ENCODE results near the gene SLC40A1. TPM values are rescaled to one million over a fixed set of nuclear protein-coding genes. Genes with fewer than 3 reads are reported as not detected.

The SLC40A1 gene, protein sequence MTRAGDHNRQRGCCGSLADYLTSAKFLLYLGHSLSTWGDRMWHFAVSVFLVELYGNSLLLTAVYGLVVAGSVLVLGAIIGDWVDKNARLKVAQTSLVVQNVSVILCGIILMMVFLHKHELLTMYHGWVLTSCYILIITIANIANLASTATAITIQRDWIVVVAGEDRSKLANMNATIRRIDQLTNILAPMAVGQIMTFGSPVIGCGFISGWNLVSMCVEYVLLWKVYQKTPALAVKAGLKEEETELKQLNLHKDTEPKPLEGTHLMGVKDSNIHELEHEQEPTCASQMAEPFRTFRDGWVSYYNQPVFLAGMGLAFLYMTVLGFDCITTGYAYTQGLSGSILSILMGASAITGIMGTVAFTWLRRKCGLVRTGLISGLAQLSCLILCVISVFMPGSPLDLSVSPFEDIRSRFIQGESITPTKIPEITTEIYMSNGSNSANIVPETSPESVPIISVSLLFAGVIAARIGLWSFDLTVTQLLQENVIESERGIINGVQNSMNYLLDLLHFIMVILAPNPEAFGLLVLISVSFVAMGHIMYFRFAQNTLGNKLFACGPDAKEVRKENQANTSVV
- total RNA-seq (2014; rRNA removed; shearing (Covaris generic)), result 0.87 TPM in 1 of 2 replicates, not detected in the other

DNA sequence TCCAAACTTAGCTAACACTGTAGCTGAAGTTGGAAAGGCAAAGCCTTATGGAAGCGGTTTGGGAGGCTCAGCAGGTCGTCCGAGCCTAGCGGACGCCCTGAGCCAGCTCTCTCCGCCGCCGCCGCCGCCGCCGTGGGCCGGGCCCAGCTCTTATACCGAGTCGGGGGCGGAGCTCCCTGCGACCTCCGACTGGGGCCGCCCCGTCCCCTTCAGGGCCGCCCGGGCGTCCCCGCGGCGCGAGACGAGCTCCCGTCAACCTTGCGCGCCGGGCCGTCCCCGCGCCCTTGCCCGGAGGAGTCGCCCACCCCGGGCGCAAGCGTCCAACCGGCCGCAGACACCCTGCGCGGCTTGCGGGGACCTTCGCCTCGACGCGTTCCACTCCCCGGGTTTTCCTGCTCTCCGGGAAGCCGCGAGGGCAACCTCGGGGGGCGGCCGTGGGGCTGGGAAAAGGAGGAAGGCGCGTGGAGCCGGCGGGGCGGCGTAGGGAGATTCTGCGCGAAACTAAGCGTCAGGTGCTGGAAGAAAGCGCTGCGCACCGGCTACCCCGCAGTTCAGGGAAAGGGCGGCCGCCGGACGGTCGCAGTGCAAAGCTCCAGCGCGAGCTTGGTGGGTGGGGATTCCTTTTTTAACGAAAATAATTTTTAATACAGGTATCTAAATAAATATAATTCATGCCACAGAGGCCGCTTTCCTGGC, at the start of gene SLC40A1:
Gene SLC40A1, minus strand, starts transcription at position 129 of the 696 bp plus-strand sequence. CDS start 326 bp downstream, outside the sequence.
- H3K4me3 ChIP-seq, result peak within 1 kb of the TSS; percentile 40
- DNase-seq (ENCODE audit: low read depth in 1 of 2, low spot score in 2 of 2), result peak; percentile 45 to 54
- peaks cover 9% of the 10 kb centered on the region; the same call in 1 of the 2 replicates for H3K4me1 ChIP-seq (replicated peaks)
- H3K27ac ChIP-seq, result no peak within 1 kb of the TSS
- H3K27me3 ChIP-seq (replicated peaks), result peaks cover 61% of the 10 kb centered on the region
- no peaks in the 10 kb centered on the region for H3K9me3 ChIP-seq (replicated peaks)
- H3K36me3 ChIP-seq, result no peaks in the 10 kb centered on the region

DNA sequence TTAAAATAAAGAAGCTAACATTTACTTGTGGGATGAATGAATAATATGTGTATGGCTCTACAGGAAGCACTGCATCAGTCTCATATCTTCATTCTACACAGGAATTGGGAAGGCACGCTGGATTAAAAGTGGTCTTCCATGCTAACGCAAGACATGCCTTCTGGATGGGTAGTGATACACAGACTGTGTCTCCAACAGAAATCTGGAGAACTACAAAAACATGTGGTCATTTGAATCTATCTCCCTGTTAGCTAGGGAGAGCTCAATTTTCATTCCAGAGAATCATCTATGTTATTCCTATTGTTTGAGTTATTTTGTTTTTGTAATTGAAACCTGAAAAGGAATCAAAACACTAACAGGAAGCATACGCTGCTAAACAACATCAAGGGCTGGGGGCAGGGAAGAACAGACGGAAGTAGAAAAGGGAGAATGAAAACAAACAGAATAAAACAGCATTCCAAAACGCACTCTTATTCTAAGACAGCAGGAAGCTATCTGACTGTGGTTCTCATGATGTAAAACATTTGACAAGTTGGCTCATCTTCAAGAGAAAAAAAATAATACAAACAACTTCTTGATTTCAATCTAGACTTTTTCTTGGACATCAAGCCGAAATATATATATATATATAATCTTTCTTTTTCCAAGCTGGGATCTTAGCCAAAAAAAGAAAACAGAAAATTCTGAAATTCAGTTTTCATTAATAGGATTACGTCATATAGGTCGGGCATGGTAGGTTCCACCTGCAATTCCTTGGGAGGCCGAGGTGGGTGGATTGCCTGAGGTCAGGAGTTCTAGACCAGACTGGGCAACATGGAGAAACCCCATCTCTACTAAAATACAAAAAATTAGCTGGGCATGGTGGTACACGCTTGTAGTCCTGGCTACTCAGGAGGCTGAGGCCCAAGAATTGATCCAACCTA, 49.2 kb upstream of the SLC40A1 start:
- no peaks in the 10 kb centered on the region for H3K9me3 ChIP-seq (replicated peaks)
- H3K4me3 ChIP-seq, result no peak overlapping the region
- H3K36me3 ChIP-seq, result no peaks in the 10 kb centered on the region
- no peaks in the 10 kb centered on the region for H3K27me3 ChIP-seq (replicated peaks)
- peaks cover 5% of the 10 kb centered on the region; the same call in 1 of the 2 replicates for H3K4me1 ChIP-seq (replicated peaks)
- DNase-seq (ENCODE audit: low read depth in 1 of 2, low spot score in 2 of 2), result peak in 1 of 2 experiments; percentile 36
- H3K27ac ChIP-seq, result no peak overlapping the region

DNA sequence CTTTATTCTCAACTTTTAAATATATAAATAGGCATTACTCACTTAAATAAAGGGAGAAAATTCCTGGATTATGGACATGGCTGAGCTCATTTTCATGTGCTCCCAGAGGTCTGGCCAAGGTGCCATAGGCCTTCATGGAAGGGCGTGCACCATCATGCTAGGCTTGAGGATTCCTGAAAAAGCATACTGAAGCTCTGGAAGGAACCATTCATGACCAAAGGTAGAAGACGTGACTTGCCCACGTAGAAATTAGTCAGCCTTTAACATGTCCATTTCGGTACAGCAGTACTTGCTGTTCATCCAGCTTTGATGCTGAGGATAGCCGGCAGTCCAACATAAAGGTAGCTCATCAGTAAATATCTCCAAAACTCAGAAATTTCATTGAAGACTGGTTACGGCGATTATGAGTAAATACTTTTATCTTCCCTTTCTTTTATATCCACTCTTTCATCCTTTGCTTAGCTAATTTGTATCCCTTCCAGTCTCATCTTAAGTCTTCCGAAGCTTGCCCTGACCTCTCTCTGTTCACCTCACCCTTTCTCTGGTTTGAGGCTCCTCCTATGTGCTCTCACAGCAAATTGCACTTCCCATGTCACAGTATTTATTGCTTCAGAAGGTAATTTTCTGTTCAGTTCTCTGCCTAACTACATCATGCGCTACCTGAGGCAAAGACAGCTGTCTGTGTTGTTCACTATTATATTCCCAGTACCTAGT, 48.4 kb upstream of the SLC40A1 start:
- Histone ChIP-seq H3K27me3 (replicated peaks) (no peaks in the 10 kb centered on the region), H3K36me3 (no peaks in the 10 kb centered on the region), H3K4me1 (replicated peaks) (peaks cover 5% of the 10 kb centered on the region; the same call in 1 of the 2 replicates), H3K9me3 (replicated peaks) (no peaks in the 10 kb centered on the region), H3K4me3 (no peak overlapping the region), H3K27ac (no peak overlapping the region)
- DNase-seq (ENCODE audit: low read depth in 1 of 2, low spot score in 2 of 2), result no peak

DNA sequence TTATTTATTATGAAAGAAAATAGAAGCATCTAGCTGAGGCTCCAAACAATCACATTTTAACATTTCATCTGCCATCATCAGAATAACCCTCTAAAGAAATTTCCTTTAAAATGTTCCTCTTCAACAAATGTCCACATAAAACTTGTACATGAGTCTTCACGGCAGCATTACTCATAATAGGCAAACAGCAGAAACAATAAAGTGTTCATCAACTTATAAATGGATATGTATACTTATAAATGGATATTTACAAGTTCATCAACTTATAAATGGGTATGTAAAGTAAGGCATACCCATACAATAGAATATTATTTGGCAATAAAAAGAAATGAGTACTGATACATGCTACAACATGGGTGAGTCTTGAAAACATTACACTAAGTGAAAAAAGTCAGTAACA, 47.2 kb upstream of the SLC40A1 start:
- no peak overlapping the region for H3K4me3 ChIP-seq
- no peak for DNase-seq (ENCODE audit: low read depth in 1 of 2, low spot score in 2 of 2)
- H3K4me1 ChIP-seq (replicated peaks), result peaks cover 5% of the 10 kb centered on the region; the same call in 1 of the 2 replicates
- no peaks in the 10 kb centered on the region for H3K36me3 ChIP-seq
- H3K27ac ChIP-seq, result no peak overlapping the region
- H3K27me3 ChIP-seq (replicated peaks), result no peaks in the 10 kb centered on the region
- H3K9me3 ChIP-seq (replicated peaks), result no peaks in the 10 kb centered on the region

DNA sequence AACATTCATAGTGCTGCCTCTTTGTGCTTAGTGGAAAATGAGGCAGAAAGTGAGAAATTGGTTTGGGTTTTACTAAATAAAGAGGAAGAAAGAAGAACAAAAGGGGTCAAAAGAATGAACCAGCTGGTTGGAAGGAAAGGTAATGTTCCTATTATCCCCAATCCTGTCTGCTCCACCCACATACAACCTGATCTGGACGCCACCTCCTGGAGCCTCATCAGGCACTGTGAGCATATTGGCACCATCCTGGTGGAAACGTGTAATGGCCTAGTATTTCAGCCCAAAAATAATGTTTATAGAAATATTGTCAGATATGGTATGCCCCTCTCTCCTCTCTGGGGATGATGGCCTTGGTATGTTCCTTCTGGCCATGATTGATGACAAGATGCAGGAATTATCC, 45.0 kb upstream of the SLC40A1 start:
- no peak for DNase-seq (ENCODE audit: low read depth in 1 of 2, low spot score in 2 of 2)

DNA sequence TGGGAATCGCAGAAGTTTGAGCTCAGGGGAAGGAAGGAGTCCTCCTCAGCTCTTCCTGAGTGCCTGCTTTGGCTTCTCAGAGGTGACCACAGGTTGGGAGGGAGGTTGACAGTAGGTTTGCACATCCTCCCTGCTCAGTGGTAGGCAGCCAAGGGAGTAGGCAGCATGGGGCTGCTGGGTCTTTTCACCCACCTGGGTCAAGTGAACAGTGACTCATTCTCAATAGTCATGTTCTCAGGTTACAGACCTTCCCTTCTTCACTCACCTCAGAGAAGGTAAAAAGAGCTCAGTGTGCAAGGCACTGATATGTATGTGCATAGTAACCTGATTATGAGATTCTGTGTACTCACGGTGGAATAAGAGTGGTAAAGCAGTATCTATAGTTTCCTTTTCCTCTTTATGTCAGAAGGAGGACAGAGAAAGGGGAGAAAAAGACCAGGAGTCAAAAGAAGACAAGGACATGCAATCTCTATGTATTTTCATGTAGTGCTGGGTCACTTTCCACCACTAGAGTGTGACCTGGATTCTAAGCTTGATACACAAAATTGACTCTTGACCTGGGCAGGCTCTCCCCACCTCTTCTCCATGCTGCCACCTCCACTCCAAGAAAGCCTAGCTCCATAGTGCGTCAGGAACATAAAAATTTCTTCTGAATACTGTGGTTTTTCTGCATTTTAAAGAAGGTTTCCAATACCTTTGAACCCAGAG, 44.2 kb upstream of the SLC40A1 start:
- no peak overlapping the region for H3K4me3 ChIP-seq
- no peaks in the 10 kb centered on the region for H3K9me3 ChIP-seq (replicated peaks)
- H3K27me3 ChIP-seq (replicated peaks), result no peaks in the 10 kb centered on the region
- H3K4me1 ChIP-seq (replicated peaks), result peaks cover 5% of the 10 kb centered on the region; the same call in 1 of the 2 replicates
- no peak overlapping the region for H3K27ac ChIP-seq
- DNase-seq (ENCODE audit: low read depth in 1 of 2, low spot score in 2 of 2), result no peak
- H3K36me3 ChIP-seq, result no peaks in the 10 kb centered on the region

More for the DNA sequence above, 45.0 kb upstream of the SLC40A1 start:
- peaks cover 5% of the 10 kb centered on the region; the same call in 1 of the 2 replicates for H3K4me1 ChIP-seq (replicated peaks)
- H3K27me3 ChIP-seq (replicated peaks), result no peaks in the 10 kb centered on the region
- H3K4me3 ChIP-seq, result no peak overlapping the region
- no peaks in the 10 kb centered on the region for H3K36me3 ChIP-seq
- no peak overlapping the region for H3K27ac ChIP-seq
- H3K9me3 ChIP-seq (replicated peaks), result no peaks in the 10 kb centered on the region

DNA sequence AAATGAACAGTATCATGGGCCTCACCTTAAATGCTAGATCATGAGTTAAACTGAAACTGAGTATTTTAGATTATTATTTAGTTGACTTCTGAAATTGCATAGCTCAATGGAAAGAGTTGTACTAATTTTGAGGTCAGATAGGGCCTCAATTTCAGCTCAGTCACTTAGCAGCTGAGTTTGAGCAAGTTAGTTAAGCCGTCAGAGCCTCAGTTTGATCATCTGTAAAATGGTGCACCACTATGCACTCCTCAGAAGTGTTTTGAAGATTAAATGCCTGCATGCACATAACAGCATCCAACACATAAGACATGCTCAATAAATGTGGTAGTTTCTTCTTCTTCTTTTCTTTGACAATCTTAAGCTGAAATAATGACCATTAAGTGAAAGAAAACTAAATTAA, 42.5 kb upstream of the SLC40A1 start:
- H3K9me3 ChIP-seq (replicated peaks), result no peaks in the 10 kb centered on the region
- H3K27me3 ChIP-seq (replicated peaks), result no peaks in the 10 kb centered on the region
- no peaks in the 10 kb centered on the region for H3K4me1 ChIP-seq (replicated peaks)
- H3K4me3 ChIP-seq, result no peak overlapping the region
- no peak overlapping the region for H3K27ac ChIP-seq
- H3K36me3 ChIP-seq, result no peaks in the 10 kb centered on the region
- no peak for DNase-seq (ENCODE audit: low read depth in 1 of 2, low spot score in 2 of 2)

DNA sequence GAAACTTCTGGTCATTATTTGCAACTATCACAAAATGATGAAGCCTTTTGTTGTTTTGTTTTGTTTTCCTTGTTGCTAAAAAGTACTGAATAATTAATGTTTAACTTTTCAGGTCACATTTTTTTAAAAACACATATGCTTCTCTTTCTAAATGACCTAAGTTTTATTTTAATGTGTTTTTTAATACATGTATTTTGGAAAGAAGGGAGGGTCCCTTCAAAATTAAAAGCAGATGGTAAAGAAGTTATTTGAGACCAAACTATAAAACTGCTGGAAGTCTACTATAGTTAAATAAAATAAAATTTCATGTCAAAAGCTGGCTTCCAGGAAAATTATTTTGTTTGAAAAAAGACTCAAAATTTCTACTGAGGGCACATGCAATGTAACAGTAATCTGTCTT, 41.2 kb upstream of the SLC40A1 start:
- no peak overlapping the region for H3K4me3 ChIP-seq
- H3K27me3 ChIP-seq (replicated peaks), result no peaks in the 10 kb centered on the region
- DNase-seq (ENCODE audit: low read depth in 1 of 2, low spot score in 2 of 2), result no peak
- no peaks in the 10 kb centered on the region for H3K4me1 ChIP-seq (replicated peaks)
- H3K27ac ChIP-seq, result no peak overlapping the region
- H3K36me3 ChIP-seq, result no peaks in the 10 kb centered on the region
- H3K9me3 ChIP-seq (replicated peaks), result no peaks in the 10 kb centered on the region

DNA sequence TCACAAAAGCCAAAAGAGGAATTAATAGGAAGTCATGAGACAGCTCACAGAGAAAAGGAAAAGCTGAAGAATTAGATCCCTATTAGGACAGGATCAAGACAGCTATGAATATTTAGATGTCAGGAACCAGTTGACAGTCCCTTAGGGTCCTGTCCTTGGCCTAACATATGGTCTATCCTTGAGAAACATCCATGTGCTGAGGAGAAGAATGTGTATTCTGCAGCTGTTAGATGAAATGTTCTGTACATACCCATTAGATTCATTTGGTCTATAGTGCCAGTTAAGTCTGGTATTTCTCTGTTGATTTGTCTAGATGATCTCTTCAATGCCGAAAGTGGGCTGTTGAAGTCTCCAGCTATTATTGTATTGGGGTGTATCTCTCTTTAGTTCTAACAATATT, 37.6 kb upstream of the SLC40A1 start:
- Histone ChIP-seq H3K27ac (no peak overlapping the region), H3K4me3 (no peak overlapping the region), H3K36me3 (no peaks in the 10 kb centered on the region), H3K9me3 (replicated peaks) (no peaks in the 10 kb centered on the region), H3K27me3 (replicated peaks) (no peaks in the 10 kb centered on the region), H3K4me1 (replicated peaks) (peaks cover 10% of the 10 kb centered on the region)
- DNase-seq (ENCODE audit: low read depth in 1 of 2, low spot score in 2 of 2), result no peak

DNA sequence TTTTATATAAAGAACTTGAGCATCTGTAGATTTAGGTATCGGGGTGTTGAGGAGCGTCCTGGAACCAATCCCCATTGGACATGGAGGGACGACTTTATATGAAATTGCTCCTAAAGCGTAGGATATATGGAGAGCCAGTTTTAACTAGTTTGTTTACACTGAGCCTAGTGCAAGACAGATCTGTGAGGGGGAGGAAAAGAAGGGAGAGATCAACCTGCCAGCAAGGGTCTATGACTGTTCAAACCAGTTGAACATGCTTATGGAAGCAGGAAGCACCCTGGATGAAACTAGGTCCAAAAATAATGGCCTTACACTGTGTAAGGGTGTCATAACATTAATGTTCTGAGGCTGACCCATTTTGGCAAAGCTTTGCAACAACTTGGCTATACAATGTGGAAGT, 34.0 kb upstream of the SLC40A1 start:
- Histone ChIP-seq H3K27ac (no peak overlapping the region), H3K9me3 (replicated peaks) (no peaks in the 10 kb centered on the region), H3K4me1 (replicated peaks) (peaks cover 23% of the 10 kb centered on the region), H3K36me3 (no peaks in the 10 kb centered on the region), H3K27me3 (replicated peaks) (no peaks in the 10 kb centered on the region), H3K4me3 (no peak overlapping the region)
- DNase-seq (ENCODE audit: low read depth in 1 of 2, low spot score in 2 of 2), result no peak

DNA sequence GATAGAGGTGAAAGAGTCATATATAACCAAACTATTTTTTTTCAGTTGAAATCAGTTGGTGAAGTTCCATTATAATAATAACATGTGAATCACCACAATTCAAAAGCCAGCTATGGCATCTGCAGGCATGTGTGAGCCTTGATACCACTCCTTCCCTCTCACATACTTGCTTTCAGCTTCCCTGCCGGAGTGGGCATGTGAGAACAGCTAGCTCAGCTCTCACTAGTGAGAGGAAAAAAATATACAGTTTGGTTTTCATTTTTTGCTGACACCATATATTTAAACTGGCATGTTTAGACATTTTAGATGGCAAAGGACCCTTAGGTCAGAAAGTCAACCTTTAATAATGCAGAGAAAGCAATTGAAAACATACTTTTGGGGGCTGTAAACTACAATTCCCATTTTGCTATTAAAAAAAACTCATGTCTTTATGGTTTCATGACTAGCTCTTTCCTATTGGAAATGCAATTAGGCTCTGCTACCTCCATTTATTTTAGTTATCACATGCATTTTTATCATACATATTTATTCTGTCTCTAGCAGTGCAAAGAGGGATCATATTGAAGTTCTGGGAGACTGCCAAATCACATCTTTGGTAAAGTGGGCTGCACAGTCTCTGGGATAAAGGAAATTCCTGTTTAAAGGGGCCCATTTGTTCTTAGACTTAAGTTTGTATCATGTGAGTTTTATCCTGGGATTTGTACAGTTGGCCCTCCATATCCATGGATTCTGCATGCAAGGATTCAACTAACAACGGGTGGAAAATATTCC, 33.2 kb upstream of the SLC40A1 start:
- DNase-seq (ENCODE audit: low read depth in 1 of 2, low spot score in 2 of 2), result peak in 1 of 2 experiments; percentile 62
- peak overlapping the region; percentile 34 for H3K4me3 ChIP-seq
- no peaks in the 10 kb centered on the region for H3K27me3 ChIP-seq (replicated peaks)
- H3K27ac ChIP-seq, result peak overlapping the region; percentile 97
- H3K36me3 ChIP-seq, result no peaks in the 10 kb centered on the region
- H3K4me1 ChIP-seq (replicated peaks), result peaks cover 28% of the 10 kb centered on the region
- no peaks in the 10 kb centered on the region for H3K9me3 ChIP-seq (replicated peaks)
